Gastroesophageal sphincter (tissue), 4 donors: ENCODE data around the gene EML2. TPM values are rescaled to one million over a fixed set of nuclear protein-coding genes. Genes with fewer than 3 reads are reported as not detected.

Experiments used
- ATAC-seq: fragments of 150-250 bp; one replicate; pipeline ENCODE4 v1.9.1; 2016; ENCODE audit warnings: mild to moderate bottlenecking, moderate library complexity
- H3K27ac ChIP-seq, 4 donors: fragments of 200-600 bp; sonication (generic) in 3 of 4; 1 replicate in 3 of 4; 2 replicates in 1 of 4; pipeline ENCODE4 v1.5.1; 2016 to 2019
- H3K27me3 ChIP-seq: fragments of 200-600 bp; sonication (generic); one replicate; pipeline ENCODE4 v1.5.1; 2019
- H3K36me3 ChIP-seq, 2 donors: fragments of 200-600 bp; sonication (generic); one replicate each; pipeline ENCODE4 v1.5.1; 2019; ENCODE audit warnings: control low read depth in 1 of 2
- H3K4me1 ChIP-seq, 3 donors: fragments of 200-600 bp; sonication (generic); 1 replicate in 2 of 3; 2 replicates in 1 of 3; pipeline ENCODE4 v1.5.1; 2016 to 2019; ENCODE audit warnings: control low read depth in 2 of 3
- H3K4me3 ChIP-seq, 2 donors: fragments of 200-600 bp; sonication (generic); one replicate each; pipeline ENCODE4 v1.5.1; 2019; ENCODE audit warnings: mild to moderate bottlenecking in 1 of 2, moderate library complexity in 1 of 2
- H3K9me3 ChIP-seq, 3 donors: fragments of 200-600 bp; sonication (generic); one replicate each; pipeline ENCODE4 v1.5.1; 2017 to 2019; ENCODE audit warnings: control low read depth in 2 of 3
- CTCF ChIP-seq, 4 experiments: fragments of 200-600 bp in 2 of 4; fragments of 450-650 bp in 2 of 4; sonication (generic) in 1 of 4; IDR thresholded peaks; one replicate each; pipeline ENCODE4 v1.5.1; 2017 to 2019; ENCODE audit warnings: antibody characterized with exemption in 4 of 4, mild to moderate bottlenecking in 2 of 4, moderate library complexity in 2 of 4
- EP300 ChIP-seq: sonication (generic); formaldehyde crosslinking; IDR thresholded peaks from one replicate; pipeline ENCODE4 v1.6.1; 2017; ENCODE audit warnings: antibody characterized with exemption, mild to moderate bottlenecking
- POLR2A ChIP-seq, 2 donors: fragments of 450-650 bp; IDR thresholded peaks; one replicate each; pipeline ENCODE4 v1.6.1; 2017; ENCODE audit warnings: antibody characterized with exemption in 2 of 2, mild to moderate bottlenecking in 2 of 2, moderate library complexity in 1 of 2
- POLR2AphosphoS5 ChIP-seq: sonication (generic); formaldehyde crosslinking; IDR thresholded peaks from one replicate; pipeline ENCODE4 v1.6.1; 2017; ENCODE audit warnings: antibody characterized with exemption
- WGBS, 2 donors: methylation state at CpG; one replicate each; pipeline ENCODE4 v1.1.5; 2018; ENCODE audit warnings: low coverage in 1 of 2; 5-methylcytosine and 5-hydroxymethylcytosine counted together
- total RNA-seq, 4 donors: library from RNA; depleted of rRNA; stranded (reverse); fragments of >200 nt; gene quantifications; one replicate each; pipeline ENCODE4 v1.1.0, GENCODE V29; 2016

The EML2 gene
- total RNA-seq, 4 donors from 2014 or later, result 18.3 to 29.2 (median 18.9) TPM

GRCh38 chr19:45597425-45598111 lies 41.6 kb downstream of the EML2 start:
- peaks cover 100% of the 10 kb centered on the region for H3K27me3 ChIP-seq
- H3K4me1 ChIP-seq, result peaks cover 0 to 47% (median 0%) of the 10 kb centered on the region in 3 donors
- H3K27ac ChIP-seq, result peak overlapping the region in 2 of 4 donors; percentile 42 to 74
- H3K36me3 ChIP-seq, result no peaks in the 10 kb centered on the region
- no peak for TF ChIP-seq EP300
- TF ChIP-seq POLR2A (IDR thresholded peaks at IDR 0.05), result no peak
- TF ChIP-seq CTCF (IDR thresholded peaks at IDR 0.05), result no peak
- no peak for TF ChIP-seq POLR2AphosphoS5
- ATAC-seq, result no peak
- H3K9me3 ChIP-seq, result no peaks in the 10 kb centered on the region
- WGBS, 2 donors, result 19 to 40% methylated on average over 2 to 3 of the region's 5 CpGs
- H3K4me3 ChIP-seq, result peak overlapping the region in 1 of 2 donors; percentile 20

GRCh38 chr19:45595814-45596213 lies 43.4 kb downstream of the EML2 start:
- Histone ChIP-seq H3K27me3 (peaks cover 100% of the 10 kb centered on the region), H3K27ac (no peak overlapping the region), H3K9me3 (no peaks in the 10 kb centered on the region), H3K4me1 (peaks cover 0 to 31% (median 0%) of the 10 kb centered on the region in 3 donors), H3K36me3 (no peaks in the 10 kb centered on the region), H3K4me3 (no peak overlapping the region)
- ATAC-seq, result no peak
- TF ChIP-seq CTCF (IDR thresholded peaks at IDR 0.05), result no peak
- no peak for TF ChIP-seq POLR2AphosphoS5
- no peak for TF ChIP-seq POLR2A (IDR thresholded peaks at IDR 0.05)
- no peak for TF ChIP-seq EP300
- 5 to 18% methylated on average over 2 to 4 of the region's 6 CpGs for WGBS, 2 donors

DNA sequence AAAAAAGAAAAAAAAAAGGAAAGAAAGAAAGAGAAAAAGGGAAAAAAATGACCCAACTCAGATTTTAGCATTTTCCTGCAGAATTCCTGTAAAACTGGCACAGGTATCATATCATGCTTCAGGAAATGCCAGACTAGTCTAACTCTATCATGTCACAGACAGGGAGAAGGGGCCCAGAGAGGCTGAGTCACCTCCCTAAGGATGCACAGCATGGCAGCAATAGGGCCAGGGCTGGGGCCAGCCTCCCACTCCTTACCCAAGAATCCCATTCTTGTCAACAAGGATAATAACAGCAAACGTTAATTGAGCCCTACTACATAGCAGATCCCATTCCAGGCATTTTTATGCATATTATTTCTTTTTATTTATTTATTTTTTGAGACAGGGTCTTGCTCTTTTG lies 45.7 kb downstream of the EML2 start:
- WGBS, 2 donors, result 14 to 17% methylated on average over 1 of the region's 1 CpG
- H3K27me3 ChIP-seq, result peaks cover 96% of the 10 kb centered on the region
- H3K4me3 ChIP-seq, result no peak overlapping the region
- no peak overlapping the region for H3K27ac ChIP-seq
- TF ChIP-seq EP300 (no peak), POLR2AphosphoS5 (no peak), CTCF (IDR thresholded peaks at IDR 0.05) (no peak), POLR2A (IDR thresholded peaks at IDR 0.05) (no peak)
- no peaks in the 10 kb centered on the region for H3K9me3 ChIP-seq
- peaks cover 0 to 12% (median 0%) of the 10 kb centered on the region in 3 donors for H3K4me1 ChIP-seq
- H3K36me3 ChIP-seq, result no peaks in the 10 kb centered on the region
- ATAC-seq, result no peak

DNA sequence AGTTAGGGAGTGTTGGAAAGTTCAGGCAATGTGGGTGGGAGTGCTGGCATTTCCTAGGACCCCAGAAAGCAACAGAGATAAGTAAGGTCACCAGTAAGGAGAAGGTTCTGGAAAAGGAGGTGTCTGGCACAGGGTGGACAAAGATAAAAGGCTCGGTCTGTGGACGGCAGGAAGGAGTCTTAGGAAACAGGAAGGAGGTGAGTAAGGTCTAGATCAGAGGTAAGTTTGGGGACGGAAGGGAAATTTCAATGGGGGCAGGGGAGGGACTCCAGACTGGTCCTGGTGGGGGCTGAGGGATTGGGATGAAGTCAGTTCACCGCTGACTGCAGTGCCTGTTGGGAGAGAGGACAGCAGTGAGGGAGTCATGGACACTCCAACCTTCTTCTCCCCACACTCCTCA lies 46.8 kb downstream of the EML2 start:
- 29 to 53% methylated on average over 4 of the region's 4 CpGs for WGBS, 2 donors
- peaks cover 84% of the 10 kb centered on the region for H3K27me3 ChIP-seq
- TF ChIP-seq EP300 (no peak), POLR2A (IDR thresholded peaks at IDR 0.05) (no peak), CTCF (IDR thresholded peaks at IDR 0.05) (no peak), POLR2AphosphoS5 (no peak)
- H3K4me1 ChIP-seq, result peaks cover 0 to under 1% (median 0%) of the 10 kb centered on the region in 3 donors
- no peaks in the 10 kb centered on the region for H3K9me3 ChIP-seq
- H3K4me3 ChIP-seq, result no peak overlapping the region
- ATAC-seq, result no peak
- no peak overlapping the region for H3K27ac ChIP-seq
- no peaks in the 10 kb centered on the region for H3K36me3 ChIP-seq

- no peaks in the 10 kb centered on the region for H3K9me3 ChIP-seq
- H3K27me3 ChIP-seq, result peaks cover 77% of the 10 kb centered on the region
- ATAC-seq, result no peak
- WGBS, 2 donors, result 89% methylated on average over 15 of the region's 21 CpGs; no CpG with 5 or more reads in 1 of the 2 donors
- H3K4me3 ChIP-seq, result no peak overlapping the region
- H3K36me3 ChIP-seq, result no peaks in the 10 kb centered on the region
- TF ChIP-seq POLR2A (IDR thresholded peaks at IDR 0.05), result no peak
- TF ChIP-seq EP300, result no peak
- TF ChIP-seq POLR2AphosphoS5, result no peak
- no peak for TF ChIP-seq CTCF (IDR thresholded peaks at IDR 0.05)
- no peaks in the 10 kb centered on the region for H3K4me1 ChIP-seq
- no peak overlapping the region for H3K27ac ChIP-seq
These were observed 47.6 kb downstream of the EML2 start for GRCh38 chr19:45591638-45592005.
